SIG-M5 treated with dmso at 0.1 percent for 504 hours (cell line): ENCODE results near the gene CDK12.
"Not testable (repeated sequence)": the region's sequence is repeated elsewhere in the genome, so short reads cannot be mapped to it uniquely, and the experiment has no call there.

Source experiments
- DNase-seq: peaks from one replicate; lab custom pipeline; 2025; ENCODE audit not compliant: unreplicated experiment; lab: John Stamatoyannopoulos, UW

Gene CDK12

GRCh38 chr17:39496921-39497320 is 35.6 kb downstream of the CDK12 start:
- not testable (repeated sequence) for DNase-seq

GRCh38 chr17:39507511-39507910 is 46.2 kb downstream of the CDK12 start:
- no peak for DNase-seq

- no peak for DNase-seq
These were observed 47.7 kb downstream of the CDK12 start for GRCh38 chr17:39508987-39509386.

GRCh38 chr17:39513309-39513708 is 52.0 kb downstream of the CDK12 start:
- DNase-seq, result no peak

GRCh38 chr17:39513915-39514314 is 52.6 kb downstream of the CDK12 start:
- no peak for DNase-seq

- DNase-seq, result no peak
These were observed 55.9 kb downstream of the CDK12 start for GRCh38 chr17:39517224-39517623.

GRCh38 chr17:39525801-39526506 is 64.7 kb downstream of the CDK12 start:
- DNase-seq, result no peak

- DNase-seq, result peak; percentile 40
These were observed 66.0 kb downstream of the CDK12 start for GRCh38 chr17:39527220-39527813.

GRCh38 chr17:39529455-39529854 is 68.2 kb downstream of the CDK12 start:
- no peak for DNase-seq

GRCh38 chr17:39530513-39530912 is 69.2 kb downstream of the CDK12 start:
- DNase-seq, result no peak

- DNase-seq, result no peak
These were observed 70.0 kb downstream of the CDK12 start for GRCh38 chr17:39531252-39531651.

GRCh38 chr17:39533891-39534290 is 72.6 kb downstream of the CDK12 start:
- DNase-seq, result no peak

- DNase-seq, result no peak
These were observed 73.6 kb downstream of the CDK12 start for GRCh38 chr17:39534768-39535405.

GRCh38 chr17:39536468-39536867 is 75.2 kb downstream of the CDK12 start:
- DNase-seq, result no peak

- not testable (repeated sequence) for DNase-seq
These were observed 76.1 kb downstream of the CDK12 start for GRCh38 chr17:39537364-39537763.

- peak; percentile 92 for DNase-seq
These were observed 77.6 kb downstream of the CDK12 start for GRCh38 chr17:39538866-39539265.

- DNase-seq, result no peak
These were observed 79.3 kb downstream of the CDK12 start for GRCh38 chr17:39540611-39541010.

- DNase-seq, result no peak
These were observed 80.4 kb downstream of the CDK12 start for GRCh38 chr17:39541652-39542051.

GRCh38 chr17:39543176-39543575 is 81.9 kb downstream of the CDK12 start:
- DNase-seq, result no peak

- DNase-seq, result no peak
These were observed 82.4 kb downstream of the CDK12 start for GRCh38 chr17:39543664-39544063.

GRCh38 chr17:39544361-39544760 is 83.1 kb downstream of the CDK12 start:
- DNase-seq, result not testable (repeated sequence)

- DNase-seq, result peak; percentile 39
These were observed 86.6 kb downstream of the CDK12 start for GRCh38 chr17:39547713-39548478.
